22Rv1 (cell line): Measurements from ENCODE around the gene C10orf143.

Experiments
- H3K27ac ChIP-seq: fragments of 450-650 bp; 2 replicates; pipeline ENCODE4 v1.5.1; 2017
- ZFX ChIP-seq: fragments of 450-650 bp; IDR thresholded peaks from 2 replicates; pipeline ENCODE4 v1.6.1; 2017; ENCODE audit warnings: antibody characterized with exemption, borderline replicate concordance
- TF ChIP-seq, protein P1 (sequence below): fragments of 450-650 bp; IDR thresholded peaks from 2 replicates; pipeline ENCODE4 v1.5.1; 2017; ENCODE audit warnings: mild to moderate bottlenecking

The C10orf143 gene

DNA sequence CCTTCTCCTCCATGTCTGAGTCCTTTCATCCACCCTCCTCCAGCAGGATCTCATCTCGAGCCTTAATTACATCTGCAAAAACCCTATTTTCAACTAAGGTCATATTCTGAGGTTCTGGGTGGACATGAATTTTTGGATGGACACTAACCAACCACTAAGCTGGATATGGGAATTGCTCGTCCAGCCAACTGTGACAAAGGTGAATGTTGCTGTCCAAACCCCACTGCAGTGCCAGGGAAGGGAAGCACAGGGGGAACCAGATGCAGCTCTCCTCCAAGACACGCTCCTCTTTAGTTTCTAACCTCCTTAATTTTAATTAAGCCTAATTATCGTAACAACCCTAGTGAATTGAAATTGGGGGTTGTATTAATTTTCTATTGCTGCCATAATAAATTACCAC lies 81.4 kb downstream of the C10orf143 start:
- TF ChIP-seq, protein P1, sequence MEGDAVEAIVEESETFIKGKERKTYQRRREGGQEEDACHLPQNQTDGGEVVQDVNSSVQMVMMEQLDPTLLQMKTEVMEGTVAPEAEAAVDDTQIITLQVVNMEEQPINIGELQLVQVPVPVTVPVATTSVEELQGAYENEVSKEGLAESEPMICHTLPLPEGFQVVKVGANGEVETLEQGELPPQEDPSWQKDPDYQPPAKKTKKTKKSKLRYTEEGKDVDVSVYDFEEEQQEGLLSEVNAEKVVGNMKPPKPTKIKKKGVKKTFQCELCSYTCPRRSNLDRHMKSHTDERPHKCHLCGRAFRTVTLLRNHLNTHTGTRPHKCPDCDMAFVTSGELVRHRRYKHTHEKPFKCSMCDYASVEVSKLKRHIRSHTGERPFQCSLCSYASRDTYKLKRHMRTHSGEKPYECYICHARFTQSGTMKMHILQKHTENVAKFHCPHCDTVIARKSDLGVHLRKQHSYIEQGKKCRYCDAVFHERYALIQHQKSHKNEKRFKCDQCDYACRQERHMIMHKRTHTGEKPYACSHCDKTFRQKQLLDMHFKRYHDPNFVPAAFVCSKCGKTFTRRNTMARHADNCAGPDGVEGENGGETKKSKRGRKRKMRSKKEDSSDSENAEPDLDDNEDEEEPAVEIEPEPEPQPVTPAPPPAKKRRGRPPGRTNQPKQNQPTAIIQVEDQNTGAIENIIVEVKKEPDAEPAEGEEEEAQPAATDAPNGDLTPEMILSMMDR = no peak
- TF ChIP-seq ZFX = no peak
- H3K27ac ChIP-seq = no peak overlapping the region

DNA sequence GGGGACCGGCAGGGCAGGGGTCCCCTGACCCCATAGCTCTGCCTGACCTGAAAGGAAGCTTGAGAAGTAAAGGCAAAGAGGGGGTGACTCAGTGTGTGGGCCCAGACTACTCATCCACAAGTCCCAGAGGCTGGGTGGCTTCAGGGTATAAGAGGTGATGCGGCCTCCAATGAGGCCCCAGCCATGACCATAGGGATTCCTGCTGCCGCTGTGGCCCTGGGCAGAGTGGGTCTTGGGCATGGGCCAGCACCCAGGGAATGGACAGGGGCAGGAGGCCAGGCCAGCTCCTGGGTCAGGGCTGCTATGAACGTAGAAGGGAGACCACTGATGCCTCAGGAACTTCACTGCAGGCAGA lies 82.2 kb downstream of the C10orf143 start:
- TF ChIP-seq, protein P1 = no peak
- TF ChIP-seq ZFX = no peak
- H3K27ac ChIP-seq = no peak overlapping the region

DNA sequence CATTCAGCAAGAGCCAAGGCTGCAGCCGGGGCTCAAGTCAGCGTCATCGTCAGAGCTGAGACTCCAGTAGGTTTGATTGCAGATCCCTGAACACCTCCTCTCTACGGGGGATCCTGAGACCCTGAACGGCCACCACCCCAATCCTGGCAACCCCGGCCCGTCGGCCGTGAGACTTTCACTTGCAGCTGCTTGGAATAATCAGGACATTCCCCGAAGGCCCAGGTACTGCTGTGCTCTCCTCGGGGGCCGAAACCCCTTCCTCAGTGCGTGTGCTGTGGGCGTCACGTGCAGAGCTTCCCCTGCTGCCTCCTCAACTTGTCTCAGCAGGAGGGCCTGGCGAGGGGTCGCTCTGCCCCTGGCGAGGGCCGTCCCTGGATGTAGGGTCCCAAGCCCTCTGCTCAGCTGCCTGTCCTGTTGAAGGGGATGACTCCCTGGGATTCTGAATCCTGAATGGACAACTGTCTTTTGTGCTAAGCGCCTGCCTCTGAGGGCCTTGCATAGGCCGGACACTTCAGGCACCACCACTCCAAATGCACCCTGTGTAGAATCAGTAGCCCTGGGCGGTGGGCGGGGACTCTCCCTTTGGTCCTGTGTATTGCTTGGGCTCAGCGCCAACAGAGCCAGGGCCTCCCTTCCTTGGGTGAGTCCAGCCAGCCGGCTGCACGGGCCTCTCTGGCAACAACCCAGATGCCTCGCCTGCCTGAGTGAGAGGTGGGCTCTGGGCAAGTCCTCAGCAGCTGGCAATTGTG lies 82.7 kb downstream of the C10orf143 start:
- TF ChIP-seq, protein P1 = no peak
- no peak for TF ChIP-seq ZFX
- no peak overlapping the region for H3K27ac ChIP-seq

DNA sequence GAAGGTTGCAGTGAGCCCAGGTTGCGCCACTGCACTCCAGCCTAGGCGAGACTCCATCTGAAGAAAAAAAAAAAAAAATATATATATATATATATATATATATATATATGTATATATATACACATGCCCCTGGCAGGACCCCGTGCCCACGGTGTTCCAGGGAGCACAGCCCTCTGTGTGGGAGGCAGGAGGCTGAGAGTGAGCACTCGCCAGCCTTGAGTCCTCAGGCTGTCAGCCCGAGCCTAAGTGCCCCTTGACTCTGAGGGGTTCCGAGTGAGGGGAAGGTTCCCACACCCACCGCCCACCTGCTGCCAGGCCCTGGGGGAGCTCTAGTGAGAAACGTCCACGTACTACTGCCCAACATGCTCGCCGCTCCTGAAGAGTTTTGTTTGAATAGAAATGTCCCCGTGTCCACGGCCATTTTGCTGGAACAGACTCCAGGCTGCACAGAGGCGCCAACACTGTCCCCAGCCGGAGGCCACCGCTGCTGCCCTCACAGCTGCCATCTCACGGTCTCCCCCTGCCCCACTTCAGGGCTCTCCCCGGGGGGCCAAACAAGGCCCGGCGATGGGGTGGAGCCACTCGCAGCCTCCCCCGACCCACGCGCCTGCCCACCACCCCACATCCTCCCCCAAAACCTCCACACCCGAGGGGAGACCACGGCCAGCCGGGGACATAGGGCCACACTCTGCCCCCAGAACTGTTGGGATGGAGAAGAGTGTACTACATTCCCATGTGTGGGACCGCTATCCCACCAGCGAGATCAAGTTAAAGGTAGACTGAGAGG lies 83.8 kb downstream of the C10orf143 start:
- no peak overlapping the region for H3K27ac ChIP-seq
- TF ChIP-seq, protein P1 = no peak
- no peak for TF ChIP-seq ZFX

DNA sequence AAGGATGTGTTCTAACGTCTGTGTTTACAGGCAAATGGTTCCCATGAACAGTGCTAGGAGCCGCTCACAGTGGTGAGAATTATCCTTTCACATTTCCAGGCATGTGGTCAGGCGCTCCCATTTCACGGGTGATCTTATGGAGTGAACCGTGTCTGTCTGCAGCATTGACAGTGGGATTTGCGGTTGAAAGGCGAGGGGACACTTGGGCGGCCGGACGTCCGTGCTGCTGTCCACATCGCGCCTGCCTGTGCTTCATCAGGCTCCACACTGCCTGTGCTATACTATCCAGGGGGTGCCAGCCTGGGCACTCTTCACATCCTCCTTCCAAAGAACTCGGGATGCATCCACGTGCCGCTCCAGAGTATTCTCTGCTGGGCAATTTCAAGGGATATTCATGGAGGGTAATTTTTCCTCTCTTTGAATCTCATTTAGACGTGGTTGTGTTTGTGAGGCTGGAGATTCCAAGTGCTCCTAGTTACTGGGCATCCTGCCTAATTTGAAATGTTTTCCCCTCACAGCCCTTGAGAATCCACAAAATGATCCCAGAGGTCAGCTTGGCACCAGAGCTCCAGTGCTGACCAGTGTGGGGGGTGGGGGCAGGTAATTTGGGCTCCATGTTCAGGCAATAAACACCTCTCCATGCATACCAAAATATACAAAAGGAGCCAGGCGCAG lies 84.7 kb downstream of the C10orf143 start:
- TF ChIP-seq, protein P1 = no peak
- TF ChIP-seq ZFX = no peak
- H3K27ac ChIP-seq = no peak overlapping the region

DNA sequence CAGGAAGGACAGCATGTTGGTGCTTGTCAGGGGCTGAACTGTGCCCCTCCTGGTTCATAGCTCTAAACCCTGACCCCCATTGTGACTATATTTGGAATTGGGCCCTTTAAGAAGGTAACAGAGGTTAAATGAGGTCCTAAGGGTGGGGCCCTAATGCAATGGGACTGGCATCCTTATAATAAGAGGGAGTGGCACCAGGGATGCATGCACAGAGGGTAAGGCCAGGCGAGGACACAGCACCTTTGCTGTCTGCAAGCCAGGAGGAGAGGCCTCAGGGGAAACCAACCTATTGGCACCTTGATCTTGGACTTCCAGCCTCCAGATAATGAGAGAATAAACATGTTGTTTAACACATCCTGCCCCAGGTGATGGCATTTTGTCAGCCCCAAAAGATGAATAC lies 85.3 kb downstream of the C10orf143 start:
- no peak for TF ChIP-seq ZFX
- TF ChIP-seq, protein P1 = no peak
- H3K27ac ChIP-seq = no peak overlapping the region
